ENCODE results near the gene NLRP4.

DNA sequence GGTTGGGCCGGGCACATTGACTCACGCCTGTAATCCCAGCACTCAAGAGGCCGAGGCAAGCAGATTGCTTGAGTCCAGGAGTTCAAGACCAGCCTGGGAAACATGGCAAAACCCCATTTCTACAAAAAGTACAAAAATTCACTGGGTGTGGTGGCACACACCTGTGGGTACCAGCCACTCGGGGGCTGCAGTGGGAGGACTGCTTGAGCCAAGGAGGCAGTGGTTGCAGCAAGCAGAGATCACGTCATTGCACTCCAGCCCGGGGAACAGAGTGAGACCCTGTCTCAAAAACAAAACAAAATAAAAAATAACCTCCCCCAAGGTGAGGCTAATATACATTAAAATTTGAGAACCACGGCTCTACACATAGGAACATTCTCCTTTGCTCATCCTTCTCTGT is 70.9 kb downstream of the NLRP4 start:
- TF ChIP-seq CTCF (conservative IDR thresholded peaks at IDR 0.05; ENCODE audit: low read length): no peak
- no peak for TF ChIP-seq EZH2phosphoT487 (IDR thresholded peaks at IDR 0.05; ENCODE audit: borderline replicate concordance, low read depth, low read length)

Data from OCI-LY7 (cell line).